Measurements from ENCODE around the gene CTU2. TPM values are rescaled to one million over a fixed set of nuclear protein-coding genes. Genes with fewer than 3 reads are reported as not detected.

Gene CTU2
- polyA plus RNA-seq, 1 experiment, result 16.9 TPM

DNA sequence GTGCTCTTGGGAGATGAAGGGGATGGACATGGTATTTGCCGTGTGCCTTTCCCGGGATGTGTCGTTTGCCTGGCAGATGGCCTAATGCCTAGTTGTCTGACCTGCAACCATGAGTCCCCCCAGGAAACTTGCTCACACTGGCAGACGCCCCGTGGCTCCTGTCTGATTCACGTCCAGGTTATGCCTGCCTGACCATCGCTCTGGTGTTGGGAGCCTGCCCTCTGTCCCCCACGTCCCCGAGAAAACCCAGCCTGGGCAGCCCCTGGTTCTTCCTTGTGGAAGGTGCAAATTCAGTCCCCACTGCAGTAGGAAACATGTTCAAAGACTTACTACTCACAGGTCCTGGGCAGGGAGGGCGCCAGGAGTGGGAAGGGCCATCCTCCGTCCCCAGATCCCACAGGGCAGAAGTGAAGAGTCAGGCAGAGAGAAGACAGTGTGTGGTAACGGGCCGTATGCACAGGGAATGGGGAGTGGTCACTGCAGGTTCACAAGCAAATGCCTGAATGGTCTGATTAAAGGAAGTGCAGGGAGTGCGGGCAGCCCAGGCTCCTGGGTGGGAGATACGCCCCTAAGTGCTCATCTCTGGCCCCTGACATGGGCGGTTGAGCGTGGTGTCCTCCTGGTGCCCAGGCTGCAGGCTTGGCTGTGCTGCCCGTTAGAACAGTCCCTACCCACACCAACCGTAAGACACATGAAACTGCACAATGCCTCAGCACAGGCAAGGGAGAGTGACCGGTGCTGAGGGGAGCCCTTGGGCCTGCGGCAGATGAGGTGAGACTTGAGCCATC lies 15.8 kb upstream of the CTU2 start:
- ChIA-PET POLR2A (no interaction called here), CTCF (no interaction called here)
- DNase-seq (ENCODE audit: low read depth), result no peak
- H3K36me3 ChIP-seq (ENCODE audit: control insufficient read depth, insufficient read depth, low read length), result peaks cover under 1% of the 10 kb centered on the region; the same call in 1 of the 2 replicates
- H3K27me3 ChIP-seq (ENCODE audit: control insufficient read depth, insufficient read depth, low read length), result peaks cover 14% of the 10 kb centered on the region
- TF ChIP-seq, protein P1, sequence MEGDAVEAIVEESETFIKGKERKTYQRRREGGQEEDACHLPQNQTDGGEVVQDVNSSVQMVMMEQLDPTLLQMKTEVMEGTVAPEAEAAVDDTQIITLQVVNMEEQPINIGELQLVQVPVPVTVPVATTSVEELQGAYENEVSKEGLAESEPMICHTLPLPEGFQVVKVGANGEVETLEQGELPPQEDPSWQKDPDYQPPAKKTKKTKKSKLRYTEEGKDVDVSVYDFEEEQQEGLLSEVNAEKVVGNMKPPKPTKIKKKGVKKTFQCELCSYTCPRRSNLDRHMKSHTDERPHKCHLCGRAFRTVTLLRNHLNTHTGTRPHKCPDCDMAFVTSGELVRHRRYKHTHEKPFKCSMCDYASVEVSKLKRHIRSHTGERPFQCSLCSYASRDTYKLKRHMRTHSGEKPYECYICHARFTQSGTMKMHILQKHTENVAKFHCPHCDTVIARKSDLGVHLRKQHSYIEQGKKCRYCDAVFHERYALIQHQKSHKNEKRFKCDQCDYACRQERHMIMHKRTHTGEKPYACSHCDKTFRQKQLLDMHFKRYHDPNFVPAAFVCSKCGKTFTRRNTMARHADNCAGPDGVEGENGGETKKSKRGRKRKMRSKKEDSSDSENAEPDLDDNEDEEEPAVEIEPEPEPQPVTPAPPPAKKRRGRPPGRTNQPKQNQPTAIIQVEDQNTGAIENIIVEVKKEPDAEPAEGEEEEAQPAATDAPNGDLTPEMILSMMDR (IDR thresholded peaks at IDR 0.05; ENCODE audit: insufficient read depth, low read depth, low read length), result no peak
- no peak overlapping the region for H3K4me3 ChIP-seq (ENCODE audit: low read depth, low read length)

DNA sequence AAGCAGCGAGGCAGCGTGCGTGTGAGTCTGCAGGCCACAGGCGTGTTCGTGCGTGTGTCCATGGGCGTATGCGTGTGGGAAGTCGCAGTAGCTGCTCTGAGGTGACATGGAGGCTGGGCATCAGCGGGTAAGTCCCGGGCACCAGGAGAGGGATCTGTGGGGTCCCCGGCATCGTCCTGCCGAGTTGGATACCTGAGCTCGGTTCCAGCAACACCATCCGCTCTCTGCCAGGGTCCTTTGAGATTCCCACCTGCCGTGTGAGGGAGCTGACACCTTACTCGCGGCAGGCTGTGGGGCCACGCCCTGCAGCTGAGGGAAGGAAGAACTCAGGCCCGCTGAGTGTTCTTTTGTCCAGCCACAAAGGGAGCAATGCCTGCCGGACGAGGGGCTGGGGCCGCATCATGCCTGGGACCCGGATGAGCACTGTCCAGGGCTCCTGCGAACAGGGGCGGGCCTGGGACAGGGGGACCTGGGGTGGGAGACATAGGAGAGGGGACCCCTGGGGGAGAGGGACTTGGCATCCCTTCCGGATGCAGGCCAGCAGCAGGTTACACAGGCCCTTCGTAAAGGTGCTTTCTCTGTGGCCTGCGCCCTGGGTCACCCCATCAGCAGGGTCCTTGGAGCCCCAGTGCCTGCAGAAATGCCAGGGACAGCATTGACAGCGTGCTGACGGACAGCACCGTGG lies 15.0 kb upstream of the CTU2 start:
- TF ChIP-seq, protein P1 (IDR thresholded peaks at IDR 0.05; ENCODE audit: insufficient read depth, low read depth, low read length), result no peak
- ChIA-PET CTCF (no interaction called here), POLR2A (no interaction called here)
- no peak for DNase-seq (ENCODE audit: low read depth)
- H3K27me3 ChIP-seq (ENCODE audit: control insufficient read depth, insufficient read depth, low read length), result peaks cover 14% of the 10 kb centered on the region
- H3K36me3 ChIP-seq (ENCODE audit: control insufficient read depth, insufficient read depth, low read length), result peaks cover 4% of the 10 kb centered on the region; the same call in 1 of the 2 replicates
- no peak overlapping the region for H3K4me3 ChIP-seq (ENCODE audit: low read depth, low read length)

DNA sequence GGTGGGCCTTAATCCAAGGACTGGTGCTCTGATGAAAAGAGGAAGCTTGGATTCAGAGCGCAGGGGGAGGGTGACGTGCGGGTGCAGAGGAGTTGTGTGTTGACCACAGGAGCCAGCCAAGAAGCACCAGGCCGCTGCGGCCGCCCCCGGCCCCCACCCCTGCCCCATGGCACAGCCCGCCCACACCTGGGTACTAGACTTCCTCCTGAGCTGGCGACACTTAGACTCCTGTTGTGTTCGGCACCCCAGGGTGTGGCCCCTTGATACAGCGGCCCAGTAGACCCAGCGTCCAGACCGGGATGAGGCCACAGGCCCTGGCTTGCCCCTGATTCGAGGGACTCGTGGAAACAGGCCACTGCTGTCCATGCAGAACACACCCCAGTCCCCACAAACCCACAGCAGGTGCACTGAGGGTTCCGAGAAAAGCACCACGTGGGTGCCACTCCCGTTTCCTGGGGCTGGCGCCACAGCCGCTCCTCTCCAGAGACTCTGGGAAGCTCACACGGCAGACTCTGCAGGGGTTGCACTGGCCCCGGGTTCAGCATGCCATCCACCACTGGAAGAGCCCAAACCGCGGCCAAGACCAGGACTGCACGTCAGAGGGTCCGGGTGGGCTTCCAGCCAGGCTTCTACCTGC lies 14.3 kb upstream of the CTU2 start:
- ChIA-PET POLR2A (no interaction called here), CTCF (no interaction called here)
- Histone ChIP-seq H3K36me3 (ENCODE audit: control insufficient read depth, insufficient read depth, low read length) (peaks cover 4% of the 10 kb centered on the region), H3K27me3 (ENCODE audit: control insufficient read depth, insufficient read depth, low read length) (peaks cover 14% of the 10 kb centered on the region), H3K4me3 (ENCODE audit: low read depth, low read length) (no peak overlapping the region)
- TF ChIP-seq, protein P1 (IDR thresholded peaks at IDR 0.05; ENCODE audit: insufficient read depth, low read depth, low read length), result no peak
- DNase-seq (ENCODE audit: low read depth), result no peak

DNA sequence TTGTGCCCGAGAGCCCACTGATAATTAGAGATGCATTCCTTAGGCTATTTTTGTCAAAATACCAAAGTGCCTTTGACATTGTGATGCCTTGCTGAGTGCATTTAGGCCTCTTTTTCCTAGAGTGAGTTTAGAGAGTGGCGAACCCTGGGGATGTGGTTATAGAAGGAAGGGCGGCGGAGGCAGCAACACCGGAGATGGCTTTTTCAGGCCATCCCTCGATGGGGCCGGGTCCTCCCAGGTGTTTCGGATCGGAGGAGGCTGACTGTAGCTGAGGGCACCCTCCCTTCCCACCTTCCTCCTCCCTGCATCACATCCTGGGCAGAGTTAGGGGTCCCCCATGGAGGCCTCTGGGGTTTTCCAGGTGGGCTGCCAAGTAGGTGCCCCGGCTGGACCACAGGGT lies 13.4 kb upstream of the CTU2 start:
- Histone ChIP-seq H3K27me3 (ENCODE audit: control insufficient read depth, insufficient read depth, low read length) (peaks cover 13% of the 10 kb centered on the region), H3K4me3 (ENCODE audit: low read depth, low read length) (no peak overlapping the region), H3K36me3 (ENCODE audit: control insufficient read depth, insufficient read depth, low read length) (peaks cover 6% of the 10 kb centered on the region)
- TF ChIP-seq, protein P1 (IDR thresholded peaks at IDR 0.05; ENCODE audit: insufficient read depth, low read depth, low read length), result no peak
- ChIA-PET CTCF (no interaction called here), POLR2A (no interaction called here)
- no peak for DNase-seq (ENCODE audit: low read depth)

Measured in BJ (cell line).